NCI-H82 (cell line): ENCODE measurements around the gene GLG1.
A peak's percentile ranks its signal among the peaks of the same experiment; 100 is the strongest.
"Not testable (repeated sequence)": the region's sequence is repeated elsewhere in the genome, so short reads cannot be mapped to it uniquely, and the experiment has no call there.

ENCODE experiments used
- DNase-seq: peaks from one replicate; lab custom pipeline; 2025; lab: John Stamatoyannopoulos, UW

GLG1 gene

GRCh38 chr16:74606521-74607309, at the start of gene GLG1:
Gene GLG1 (minus strand): TSS chr16:74607114. CDS start chr16:74607094, 20 bp downstream.
- peak; percentile 91 for DNase-seq

GRCh38 chr16:74654536-74655050, 47.7 kb upstream of the GLG1 start:
- no peak for DNase-seq

GRCh38 chr16:74652883-74653282, 46.0 kb upstream of the GLG1 start:
- DNase-seq = not testable (repeated sequence)

- DNase-seq = no peak
These were observed 45.3 kb upstream of the GLG1 start for GRCh38 chr16:74652249-74652648.

- no peak for DNase-seq
These were observed 44.9 kb upstream of the GLG1 start for GRCh38 chr16:74651841-74652240.

- DNase-seq = peak; percentile 14
These were observed 44.2 kb upstream of the GLG1 start for GRCh38 chr16:74650966-74651567.

- no peak for DNase-seq
These were observed 43.1 kb upstream of the GLG1 start for GRCh38 chr16:74649839-74650504.

GRCh38 chr16:74641969-74642368, 35.1 kb upstream of the GLG1 start:
- no peak for DNase-seq

GRCh38 chr16:74637742-74638453, 31.0 kb upstream of the GLG1 start:
- no peak for DNase-seq

- no peak for DNase-seq
These were observed 28.4 kb upstream of the GLG1 start for GRCh38 chr16:74635303-74635702.

GRCh38 chr16:74633686-74634085, 26.8 kb upstream of the GLG1 start:
- DNase-seq = no peak

GRCh38 chr16:74627506-74628220, 20.7 kb upstream of the GLG1 start:
- DNase-seq = no peak

- DNase-seq = no peak
These were observed 20.0 kb upstream of the GLG1 start for GRCh38 chr16:74626741-74627416.

- DNase-seq = no peak
These were observed 18.8 kb upstream of the GLG1 start for GRCh38 chr16:74625500-74626350.

GRCh38 chr16:74623839-74624235, 16.9 kb upstream of the GLG1 start:
- DNase-seq = no peak

GRCh38 chr16:74623214-74623838, 16.4 kb upstream of the GLG1 start:
- DNase-seq = peak; percentile 60

GRCh38 chr16:74622005-74622404, 15.1 kb upstream of the GLG1 start:
- DNase-seq = no peak

- no peak for DNase-seq
These were observed 10.4 kb upstream of the GLG1 start for GRCh38 chr16:74617206-74617788.

GRCh38 chr16:74611721-74612120, 4.8 kb upstream of the GLG1 start:
- DNase-seq = no peak
